ENCODE data around the gene TMEM231. TPM values are rescaled to one million over a fixed set of nuclear protein-coding genes. Genes with fewer than 3 reads are reported as not detected.
"Not testable (repeated sequence)": the region's sequence is repeated elsewhere in the genome, so short reads cannot be mapped to it uniquely, and the experiment has no call there.

Gene TMEM231
- total RNA-seq (2.2 TPM), polyA plus RNA-seq (4.5 TPM)
- long read RNA-seq, donor 1: 0 reads
- long read RNA-seq, donor 2: 0 reads
- long read RNA-seq, donor 3: 0 reads
- long read RNA-seq, donor 4: 0 reads
- long read RNA-seq, donor 5, full-length matches to known transcripts: 3 of 3 reads
- long read RNA-seq, donor 5, partial matches to known transcripts: 0 of 3 reads
- long read RNA-seq, donor 5, other reads (novel, unspliced or antisense): 0 of 3 reads
- long read RNA-seq, donor 6, full-length matches to known transcripts: 1 of 1 reads
- long read RNA-seq, donor 6, partial matches to known transcripts: 0 of 1 reads
- long read RNA-seq, donor 6, other reads (novel, unspliced or antisense): 0 of 1 reads
- long read RNA-seq, donor 7: 0 reads
- long read RNA-seq, donor 8, partial matches to known transcripts: 0 of 1 reads
- long read RNA-seq, donor 8, other reads (novel, unspliced or antisense): 0 of 1 reads
- long read RNA-seq, donor 9: 0 reads
- long read RNA-seq, donor 10: 0 reads

GRCh38 chr16:75555707-75556430, at the start of gene TMEM231:
Gene TMEM231 (minus strand): TSS chr16:75556252. CDS start chr16:75556209, 43 bp downstream.
- WGBS: under 1% methylated on average over 75 of the region's 75 CpGs
- H3K27ac ChIP-seq (ENCODE audit: low read depth in 1 of 2, low read length in 1 of 2): peak within 1 kb of the TSS; percentile 22 to 73
- peaks cover 0 to 4% of the 10 kb centered on the region in 2 donors for H3K9me3 ChIP-seq (ENCODE audit: control insufficient read depth in 2 of 2, insufficient read depth in 1 of 2, low read length in 1 of 2)
- peak; percentile 81 to 96 (median 91) for DNase-seq (ENCODE audit: low read depth in 6 of 9, low spot score in 9 of 9)
- peaks cover 0 to 20% of the 10 kb centered on the region in 2 donors for H3K27me3 ChIP-seq (ENCODE audit: control insufficient read depth in 2 of 2, insufficient read depth in 1 of 2, low read length in 1 of 2)
- H3K4me3 ChIP-seq (ENCODE audit: low read length in 2 of 2): peak within 1 kb of the TSS; percentile 44 to 59
- peaks cover 9 to 15% of the 10 kb centered on the region in 2 donors for H3K4me1 ChIP-seq (ENCODE audit: control insufficient read depth in 2 of 2, insufficient read depth in 2 of 2, low read length in 2 of 2)
- no peaks in the 10 kb centered on the region for H3K36me3 ChIP-seq (ENCODE audit: control insufficient read depth in 2 of 2, insufficient read depth in 2 of 2, low read length in 1 of 2)

DNA sequence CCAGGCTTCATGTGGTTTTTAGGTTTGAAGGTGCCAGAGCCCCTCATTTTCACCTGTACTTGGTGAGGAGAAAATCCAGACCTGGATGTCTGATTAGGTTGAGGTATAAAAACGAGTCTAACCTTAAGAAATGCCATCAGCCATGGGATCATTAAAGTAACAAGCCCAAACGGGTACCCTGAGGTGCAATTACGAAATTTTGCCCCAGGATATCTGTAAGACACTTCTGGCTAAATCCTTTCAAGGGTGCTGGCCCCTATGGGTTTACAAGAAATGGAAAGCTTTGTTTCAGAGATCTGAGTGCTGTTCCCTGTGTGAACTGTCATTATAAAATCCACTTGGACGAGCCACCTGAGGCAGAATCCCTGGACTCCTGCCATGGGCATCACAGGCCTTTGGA, 47.2 kb upstream of the TMEM231 start:
- Histone ChIP-seq H3K27ac (ENCODE audit: low read depth in 1 of 2, low read length in 1 of 2) (no peak overlapping the region), H3K4me3 (ENCODE audit: low read length in 2 of 2) (no peak overlapping the region), H3K4me1 (ENCODE audit: control insufficient read depth in 2 of 2, insufficient read depth in 2 of 2, low read length in 2 of 2) (no peaks in the 10 kb centered on the region), H3K36me3 (ENCODE audit: control insufficient read depth in 2 of 2, insufficient read depth in 2 of 2, low read length in 1 of 2) (peaks cover 52 to 59% of the 10 kb centered on the region in 2 donors), H3K27me3 (ENCODE audit: control insufficient read depth in 2 of 2, insufficient read depth in 1 of 2, low read length in 1 of 2) (no peaks in the 10 kb centered on the region), H3K9me3 (ENCODE audit: control insufficient read depth in 2 of 2, insufficient read depth in 1 of 2, low read length in 1 of 2) (no peaks in the 10 kb centered on the region)
- DNase-seq (ENCODE audit: low read depth in 6 of 9, low spot score in 9 of 9): no peak
- WGBS: 97% methylated on average over 4 of the region's 4 CpGs

DNA sequence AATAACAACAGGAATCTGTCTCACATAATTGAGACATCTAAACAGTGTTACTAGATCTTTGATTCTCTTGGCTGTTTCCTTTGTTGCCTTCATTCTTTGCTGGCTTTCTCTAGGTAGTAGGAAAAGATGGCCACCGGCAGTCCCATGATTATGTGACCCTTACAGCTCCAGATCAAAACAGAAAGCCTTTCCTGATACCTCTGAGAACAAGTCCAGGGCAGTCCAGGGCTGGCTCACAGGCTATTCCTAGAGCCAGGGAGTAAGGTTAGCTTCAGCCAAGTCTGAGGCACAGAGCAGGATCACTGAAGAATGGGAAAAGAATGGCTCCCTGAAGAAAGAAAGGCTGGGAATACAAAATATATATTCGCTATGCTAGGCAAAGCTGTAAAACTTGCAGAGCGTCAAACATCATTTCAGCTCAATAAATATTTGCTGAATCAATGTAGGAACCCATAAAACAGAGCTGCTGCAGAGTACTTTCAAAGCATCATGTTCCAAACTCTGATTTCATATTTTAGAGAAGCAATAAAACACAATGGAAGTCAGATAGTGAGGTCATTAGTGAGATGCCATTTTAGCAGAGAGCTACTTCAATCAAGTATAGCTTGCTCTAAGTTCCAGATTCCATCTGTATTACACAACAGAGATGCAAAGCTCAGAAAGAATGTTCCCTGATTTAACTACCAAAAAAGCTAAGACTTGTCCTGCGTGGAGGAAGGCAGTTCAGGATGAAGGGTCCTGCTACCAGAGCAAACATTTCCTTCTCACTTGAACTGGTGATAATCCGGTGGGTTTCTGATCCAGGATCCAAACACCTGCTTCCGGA, 43.6 kb upstream of the TMEM231 start:
- WGBS: 99% methylated on average over 6 of the region's 6 CpGs

DNA sequence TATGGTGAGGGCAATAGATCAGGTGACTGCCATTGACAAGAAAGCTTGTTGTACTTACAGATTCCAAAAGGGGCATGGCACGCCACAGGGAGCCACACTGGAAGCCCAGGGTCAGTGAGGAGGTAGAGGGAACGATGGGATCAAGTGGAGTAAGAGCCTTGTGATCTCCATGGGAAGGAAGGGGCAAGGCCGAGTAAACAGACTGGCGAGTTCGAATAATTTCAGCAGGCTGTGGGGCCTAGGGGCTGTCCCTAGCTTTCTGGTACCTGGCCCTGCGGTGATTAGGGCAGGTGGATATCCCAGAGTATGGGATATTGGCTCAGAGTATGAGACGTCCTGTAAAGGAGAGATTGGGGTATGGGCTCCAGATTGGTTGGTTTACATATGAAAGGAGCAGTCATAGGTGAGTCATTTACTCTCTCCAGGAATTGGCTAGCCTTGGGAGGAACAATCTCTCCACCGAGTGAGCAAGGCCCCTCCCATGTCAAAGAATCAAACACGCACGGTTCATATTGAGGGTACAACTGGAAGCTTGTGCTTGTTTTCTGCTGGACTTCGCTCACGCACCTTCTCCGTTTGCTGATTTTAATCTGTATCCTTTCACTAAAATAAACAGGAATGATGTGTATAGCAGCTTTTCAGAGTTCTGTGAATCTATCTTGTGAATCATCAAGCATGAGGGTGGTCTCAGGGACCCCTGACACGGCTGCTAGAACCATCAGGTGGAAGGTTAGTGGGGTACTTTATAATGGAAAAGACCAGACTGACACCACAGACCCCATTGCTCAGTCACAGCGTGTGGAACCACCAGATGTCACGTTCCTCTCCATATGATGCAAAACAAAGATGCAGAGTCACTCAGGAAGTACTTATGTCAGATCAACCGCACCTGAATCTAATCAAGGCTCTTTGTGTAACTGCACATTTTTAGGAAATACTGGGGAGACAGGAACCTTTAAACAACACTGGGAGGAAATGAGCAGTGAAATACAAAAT, 38.1 kb upstream of the TMEM231 start:
- Histone ChIP-seq H3K36me3 (ENCODE audit: control insufficient read depth in 2 of 2, insufficient read depth in 2 of 2, low read length in 1 of 2) (peaks cover 14 to 18% of the 10 kb centered on the region in 2 donors), H3K4me3 (ENCODE audit: low read length in 2 of 2) (no peak overlapping the region), H3K27ac (ENCODE audit: low read depth in 1 of 2, low read length in 1 of 2) (no peak overlapping the region), H3K27me3 (ENCODE audit: control insufficient read depth in 2 of 2, insufficient read depth in 1 of 2, low read length in 1 of 2) (no peaks in the 10 kb centered on the region), H3K9me3 (ENCODE audit: control insufficient read depth in 2 of 2, insufficient read depth in 1 of 2, low read length in 1 of 2) (no peaks in the 10 kb centered on the region), H3K4me1 (ENCODE audit: control insufficient read depth in 2 of 2, insufficient read depth in 2 of 2, low read length in 2 of 2) (peaks cover 0 to 5% of the 10 kb centered on the region in 2 donors)
- DNase-seq (ENCODE audit: low read depth in 6 of 9, low spot score in 9 of 9): peak in 4 of 9 donors; percentile 6 to 46 (median 16)
- WGBS: 62% methylated on average over 17 of the region's 17 CpGs

More for the DNA sequence above, 43.6 kb upstream of the TMEM231 start:
- no peaks in the 10 kb centered on the region for H3K9me3 ChIP-seq (ENCODE audit: control insufficient read depth in 2 of 2, insufficient read depth in 1 of 2, low read length in 1 of 2)
- peaks cover 45 to 55% of the 10 kb centered on the region in 2 donors for H3K36me3 ChIP-seq (ENCODE audit: control insufficient read depth in 2 of 2, insufficient read depth in 2 of 2, low read length in 1 of 2)
- no peak overlapping the region for H3K27ac ChIP-seq (ENCODE audit: low read depth in 1 of 2, low read length in 1 of 2)
- no peaks in the 10 kb centered on the region for H3K27me3 ChIP-seq (ENCODE audit: control insufficient read depth in 2 of 2, insufficient read depth in 1 of 2, low read length in 1 of 2)
- DNase-seq (ENCODE audit: low read depth in 6 of 9, low spot score in 9 of 9): no peak
- no peak overlapping the region for H3K4me3 ChIP-seq (ENCODE audit: low read length in 2 of 2)
- no peaks in the 10 kb centered on the region for H3K4me1 ChIP-seq (ENCODE audit: control insufficient read depth in 2 of 2, insufficient read depth in 2 of 2, low read length in 2 of 2)

DNA sequence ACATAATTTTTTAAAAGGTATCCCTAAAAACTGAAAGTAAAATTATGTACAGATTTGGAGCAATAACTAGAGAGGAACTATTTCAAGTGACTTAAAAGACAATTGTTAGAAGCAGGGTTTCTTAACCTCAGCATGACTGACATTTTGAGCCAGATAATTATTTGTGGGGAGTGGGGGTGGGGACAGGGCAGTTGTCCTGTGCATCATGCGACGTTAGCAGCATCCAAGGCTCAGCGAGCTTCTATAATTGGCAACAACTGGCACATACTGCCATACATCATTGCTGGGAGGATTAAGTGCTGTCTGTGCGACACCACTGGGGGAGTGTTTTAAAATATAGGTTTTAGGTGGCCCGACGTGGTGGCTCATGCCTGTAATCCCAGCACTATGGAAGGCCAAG, 37.3 kb upstream of the TMEM231 start:
- no peak overlapping the region for H3K4me3 ChIP-seq (ENCODE audit: low read length in 2 of 2)
- peaks cover 12 to 18% of the 10 kb centered on the region in 2 donors for H3K36me3 ChIP-seq (ENCODE audit: control insufficient read depth in 2 of 2, insufficient read depth in 2 of 2, low read length in 1 of 2)
- peaks cover 0 to 5% of the 10 kb centered on the region in 2 donors for H3K4me1 ChIP-seq (ENCODE audit: control insufficient read depth in 2 of 2, insufficient read depth in 2 of 2, low read length in 2 of 2)
- H3K27ac ChIP-seq (ENCODE audit: low read depth in 1 of 2, low read length in 1 of 2): no peak overlapping the region
- no peaks in the 10 kb centered on the region for H3K9me3 ChIP-seq (ENCODE audit: control insufficient read depth in 2 of 2, insufficient read depth in 1 of 2, low read length in 1 of 2)
- 98% methylated on average over 6 of the region's 6 CpGs for WGBS
- no peaks in the 10 kb centered on the region for H3K27me3 ChIP-seq (ENCODE audit: control insufficient read depth in 2 of 2, insufficient read depth in 1 of 2, low read length in 1 of 2)
- no peak for DNase-seq (ENCODE audit: low read depth in 6 of 9, low spot score in 9 of 9)

DNA sequence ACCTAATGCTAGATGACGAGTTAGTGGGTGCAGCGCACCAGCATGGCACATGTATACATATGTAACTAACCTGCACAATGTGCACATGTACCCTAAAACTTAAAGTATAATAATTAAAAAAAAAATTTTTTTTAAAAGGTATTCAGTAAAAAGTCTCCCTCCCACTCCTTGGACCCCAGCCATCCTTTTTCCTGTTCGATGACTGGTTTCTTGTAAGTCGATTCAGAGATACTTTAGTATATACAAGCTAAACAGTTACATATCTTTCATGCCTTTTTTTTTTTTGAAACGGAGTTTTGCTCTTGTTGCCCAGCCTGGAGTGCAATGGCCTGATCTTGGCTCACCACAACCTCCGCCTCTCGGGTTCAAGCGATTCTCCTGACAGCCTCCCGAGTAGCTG, 35.9 kb upstream of the TMEM231 start:
- WGBS: 93% methylated on average over 7 of the region's 9 CpGs
- H3K36me3 ChIP-seq (ENCODE audit: control insufficient read depth in 2 of 2, insufficient read depth in 2 of 2, low read length in 1 of 2): peaks cover 1 to 10% of the 10 kb centered on the region in 2 donors
- H3K27ac ChIP-seq (ENCODE audit: low read depth in 1 of 2, low read length in 1 of 2); H3K4me1 ChIP-seq (ENCODE audit: control insufficient read depth in 2 of 2, insufficient read depth in 2 of 2, low read length in 2 of 2); H3K9me3 ChIP-seq (ENCODE audit: control insufficient read depth in 2 of 2, insufficient read depth in 1 of 2, low read length in 1 of 2); H3K4me3 ChIP-seq (ENCODE audit: low read length in 2 of 2); H3K27me3 ChIP-seq (ENCODE audit: control insufficient read depth in 2 of 2, insufficient read depth in 1 of 2, low read length in 1 of 2); DNase-seq (ENCODE audit: low read depth in 6 of 9, low spot score in 9 of 9): not testable (repeated sequence)

GRCh38 chr16:75590920-75591843, 35.1 kb upstream of the TMEM231 start:
- H3K27me3 ChIP-seq (ENCODE audit: control insufficient read depth in 2 of 2, insufficient read depth in 1 of 2, low read length in 1 of 2): no peaks in the 10 kb centered on the region
- no peaks in the 10 kb centered on the region for H3K9me3 ChIP-seq (ENCODE audit: control insufficient read depth in 2 of 2, insufficient read depth in 1 of 2, low read length in 1 of 2)
- WGBS: 96% methylated on average over 8 of the region's 8 CpGs
- no peak overlapping the region for H3K4me3 ChIP-seq (ENCODE audit: low read length in 2 of 2)
- DNase-seq (ENCODE audit: low read depth in 6 of 9, low spot score in 9 of 9): no peak
- peaks cover 4 to 8% of the 10 kb centered on the region in 2 donors for H3K36me3 ChIP-seq (ENCODE audit: control insufficient read depth in 2 of 2, insufficient read depth in 2 of 2, low read length in 1 of 2)
- peak overlapping the region in 1 of 2 donors; percentile 41 for H3K27ac ChIP-seq (ENCODE audit: low read depth in 1 of 2, low read length in 1 of 2)
- peaks cover 0 to 5% of the 10 kb centered on the region in 2 donors for H3K4me1 ChIP-seq (ENCODE audit: control insufficient read depth in 2 of 2, insufficient read depth in 2 of 2, low read length in 2 of 2)
